ENCODE data around the gene DPP8.
"Not testable (repeated sequence)": the region's sequence is repeated elsewhere in the genome, so short reads cannot be mapped to it uniquely, and the experiment has no call there.

Gene DPP8

DNA sequence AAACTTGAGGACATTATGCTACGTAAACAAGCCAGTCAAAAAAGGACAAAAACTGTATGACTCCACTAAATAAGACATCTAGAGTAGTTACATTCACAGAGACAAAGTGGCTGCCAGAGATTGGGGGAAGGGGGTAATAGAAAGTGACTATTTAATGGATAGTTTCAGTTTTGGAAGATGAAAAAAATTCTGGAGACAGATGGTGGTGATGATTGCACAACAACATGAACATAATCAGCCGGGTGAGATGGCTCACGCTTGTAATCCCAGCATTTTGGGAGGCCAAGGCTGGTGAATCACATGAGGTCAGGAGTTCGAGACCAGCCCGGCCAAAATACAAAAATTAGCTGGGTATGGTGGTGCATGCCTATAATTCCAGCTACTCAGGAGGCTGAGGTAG lies 40.6 kb downstream of the DPP8 start:
- TF ChIP-seq, protein P1, sequence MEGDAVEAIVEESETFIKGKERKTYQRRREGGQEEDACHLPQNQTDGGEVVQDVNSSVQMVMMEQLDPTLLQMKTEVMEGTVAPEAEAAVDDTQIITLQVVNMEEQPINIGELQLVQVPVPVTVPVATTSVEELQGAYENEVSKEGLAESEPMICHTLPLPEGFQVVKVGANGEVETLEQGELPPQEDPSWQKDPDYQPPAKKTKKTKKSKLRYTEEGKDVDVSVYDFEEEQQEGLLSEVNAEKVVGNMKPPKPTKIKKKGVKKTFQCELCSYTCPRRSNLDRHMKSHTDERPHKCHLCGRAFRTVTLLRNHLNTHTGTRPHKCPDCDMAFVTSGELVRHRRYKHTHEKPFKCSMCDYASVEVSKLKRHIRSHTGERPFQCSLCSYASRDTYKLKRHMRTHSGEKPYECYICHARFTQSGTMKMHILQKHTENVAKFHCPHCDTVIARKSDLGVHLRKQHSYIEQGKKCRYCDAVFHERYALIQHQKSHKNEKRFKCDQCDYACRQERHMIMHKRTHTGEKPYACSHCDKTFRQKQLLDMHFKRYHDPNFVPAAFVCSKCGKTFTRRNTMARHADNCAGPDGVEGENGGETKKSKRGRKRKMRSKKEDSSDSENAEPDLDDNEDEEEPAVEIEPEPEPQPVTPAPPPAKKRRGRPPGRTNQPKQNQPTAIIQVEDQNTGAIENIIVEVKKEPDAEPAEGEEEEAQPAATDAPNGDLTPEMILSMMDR (IDR thresholded peaks at IDR 0.05; ENCODE audit: extremely low read depth, missing control alignments) = no peak
- no peak for DNase-seq (ENCODE audit: low spot score)

DNA sequence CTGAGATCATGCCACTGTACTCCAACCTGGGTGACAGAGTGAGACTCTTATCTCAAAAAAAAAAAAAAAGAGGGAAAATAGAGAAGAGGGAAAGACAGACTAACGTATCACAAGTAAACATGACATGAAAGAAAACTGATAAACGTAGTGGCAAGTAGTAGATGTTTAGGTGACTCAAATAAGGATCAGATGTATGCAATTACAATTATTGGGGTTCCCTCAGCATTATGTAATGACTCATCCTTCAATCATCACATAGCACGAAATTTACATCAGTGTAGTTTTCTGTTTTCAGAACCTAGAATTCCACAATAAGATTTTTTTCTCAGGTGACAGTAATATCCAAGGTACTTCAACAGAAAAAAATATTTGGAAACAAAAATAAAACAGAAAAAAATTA lies 46.6 kb downstream of the DPP8 start:
- TF ChIP-seq, protein P1 (IDR thresholded peaks at IDR 0.05; ENCODE audit: extremely low read depth, missing control alignments) = no peak
- DNase-seq (ENCODE audit: low spot score) = no peak

DNA sequence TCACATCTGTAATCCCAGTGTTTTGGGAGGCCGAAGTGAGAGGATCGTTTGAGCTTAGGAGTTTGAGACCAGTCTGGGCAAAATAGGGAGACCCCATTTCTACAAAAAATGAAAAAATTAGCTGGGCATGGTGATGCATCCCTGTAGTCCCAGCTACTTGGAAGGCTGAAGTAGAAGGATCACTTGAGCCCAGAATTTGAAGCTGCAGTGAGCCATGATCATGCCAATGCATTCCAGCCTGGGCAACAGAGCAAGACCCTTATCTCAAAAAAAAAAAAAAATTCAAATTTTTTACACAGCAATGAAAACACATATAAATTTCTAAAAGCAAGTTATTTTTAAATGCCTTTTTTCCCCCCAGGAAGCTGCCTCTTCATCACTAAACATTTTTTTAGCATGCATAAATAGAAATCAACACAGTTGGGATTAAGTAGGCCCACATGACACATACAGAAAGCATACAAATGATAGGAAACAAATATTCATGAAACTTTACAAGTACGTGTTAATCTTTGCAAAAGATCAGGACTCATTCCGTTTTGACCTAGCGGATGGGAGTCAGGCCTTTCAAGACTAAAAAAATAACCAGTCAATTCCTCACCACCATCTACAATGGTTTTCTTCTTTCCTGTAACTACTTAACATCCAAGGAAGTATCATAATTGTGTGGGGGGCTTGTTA lies 49.1 kb downstream of the DPP8 start:
- TF ChIP-seq, protein P1 (IDR thresholded peaks at IDR 0.05; ENCODE audit: extremely low read depth, missing control alignments) = no peak
- no peak for DNase-seq (ENCODE audit: low spot score)

DNA sequence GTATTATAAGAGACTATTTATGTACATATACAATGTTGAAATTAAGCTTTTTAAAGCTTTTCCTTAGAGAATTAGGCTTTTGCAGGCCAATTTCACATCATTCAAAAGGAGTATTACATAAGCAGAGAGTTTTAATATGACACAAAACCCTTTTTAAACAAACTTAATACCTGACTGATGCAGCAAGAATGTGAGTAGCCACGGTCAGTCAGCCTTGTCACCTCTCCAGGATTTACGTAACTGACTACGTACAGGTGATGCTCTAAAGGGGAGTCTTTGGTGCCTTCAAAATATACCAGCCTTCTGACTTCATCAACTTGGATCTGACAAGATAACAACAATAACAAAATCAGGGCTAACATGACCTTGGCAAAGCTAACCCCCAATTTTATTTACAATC lies 50.6 kb downstream of the DPP8 start:
- TF ChIP-seq, protein P1 (IDR thresholded peaks at IDR 0.05; ENCODE audit: extremely low read depth, missing control alignments) = no peak
- no peak for DNase-seq (ENCODE audit: low spot score)

DNA sequence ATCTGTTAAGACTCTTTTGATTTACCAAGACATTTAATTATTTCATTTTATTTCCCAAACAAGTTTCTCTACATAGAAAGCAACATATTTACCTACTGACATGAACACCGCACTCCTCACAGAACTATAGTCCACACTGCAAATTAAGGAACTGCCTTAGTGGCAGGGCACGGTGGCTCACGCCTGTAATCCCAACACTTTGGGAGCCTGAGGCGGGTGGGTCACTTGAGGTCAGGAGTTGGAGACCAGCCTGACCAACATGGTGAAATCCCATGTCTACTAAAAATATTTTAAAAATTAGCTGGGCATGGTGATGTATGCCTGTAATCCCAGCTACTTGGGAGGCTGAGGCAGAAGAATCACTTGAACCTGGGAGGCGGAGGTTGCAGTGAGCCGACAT lies 54.4 kb downstream of the DPP8 start:
- DNase-seq (ENCODE audit: low spot score) = not testable (repeated sequence)

DNA sequence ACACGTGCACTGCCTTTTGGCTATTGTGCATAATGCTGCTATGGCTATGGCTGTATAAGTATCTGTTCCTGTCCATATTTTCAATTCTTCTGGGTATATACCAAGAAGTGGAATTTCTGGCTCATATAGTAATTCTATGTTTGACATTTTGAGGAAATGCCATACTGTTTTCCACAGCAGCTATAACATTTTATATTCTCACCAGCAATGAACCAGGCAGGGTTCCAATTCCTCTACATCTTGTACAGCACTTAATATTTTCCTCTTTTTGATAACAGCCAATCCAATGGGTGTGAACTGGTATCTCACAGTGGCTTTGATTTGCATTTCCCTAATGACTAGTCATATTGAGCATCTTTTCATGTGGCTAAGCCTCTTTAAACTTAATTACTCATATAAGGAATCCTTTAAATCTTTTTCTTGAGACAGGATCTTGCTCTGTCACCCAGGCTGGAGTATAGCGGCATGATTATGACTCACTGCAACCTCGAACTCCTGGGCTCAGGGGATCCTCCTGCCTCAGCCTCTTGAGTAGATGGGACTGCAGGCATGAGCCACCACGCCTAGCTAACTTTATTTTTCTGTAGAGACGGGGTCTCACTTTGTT lies 56.6 kb downstream of the DPP8 start:
- no peak for DNase-seq (ENCODE audit: low spot score)
- TF ChIP-seq, protein P1 (IDR thresholded peaks at IDR 0.05; ENCODE audit: extremely low read depth, missing control alignments) = no peak

DNA sequence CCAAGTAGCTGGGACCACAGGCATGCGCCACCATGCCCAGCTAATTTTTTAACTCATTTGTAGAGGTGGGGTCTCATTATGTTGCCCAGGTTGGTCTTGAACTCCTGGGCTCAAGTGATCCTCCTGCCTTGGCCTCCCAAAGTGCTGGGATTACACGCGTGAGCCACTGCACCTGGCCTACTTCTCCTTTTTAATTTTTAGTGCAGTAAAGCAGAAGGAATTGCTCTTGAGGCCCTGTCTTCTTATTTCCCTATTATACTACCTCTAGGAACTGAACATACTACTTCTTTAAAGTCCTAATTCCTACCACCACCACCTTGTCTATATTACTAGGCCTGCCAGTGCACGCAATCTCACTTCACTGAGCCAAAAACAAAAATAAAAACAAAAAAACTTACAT lies 62.2 kb downstream of the DPP8 start:
- DNase-seq (ENCODE audit: low spot score) = not testable (repeated sequence)

DNA sequence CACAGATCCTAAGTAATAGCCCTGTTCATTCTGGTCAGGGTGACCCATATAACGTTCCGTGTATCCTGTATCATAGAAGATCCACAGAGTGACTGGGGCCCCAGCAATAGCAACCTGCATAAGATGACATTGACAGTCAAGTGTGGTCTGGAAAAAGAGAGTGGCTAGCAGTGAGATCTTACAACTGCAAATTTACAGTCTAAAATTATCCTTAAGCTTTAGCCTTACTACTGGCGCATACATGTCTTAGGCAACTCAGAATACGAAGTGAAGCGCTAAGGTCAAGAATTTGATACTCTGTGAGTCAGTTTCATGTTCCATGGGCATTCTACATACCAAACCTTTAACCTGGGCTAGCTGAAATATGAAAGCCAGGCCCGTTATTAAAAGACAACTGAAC lies 65.5 kb downstream of the DPP8 start:
- DNase-seq (ENCODE audit: low spot score) = no peak
- TF ChIP-seq, protein P1 (IDR thresholded peaks at IDR 0.05; ENCODE audit: extremely low read depth, missing control alignments) = no peak

Data from GM20000 (cell line).